ENCODE results near the gene CST6. TPM values are rescaled to one million over a fixed set of nuclear protein-coding genes. Genes with fewer than 3 reads are reported as not detected.
"Not testable (repeated sequence)": the region's sequence is repeated elsewhere in the genome, so short reads cannot be mapped to it uniquely, and the experiment has no call there.

CST6 gene
- total RNA-seq, 1 experiment from 2014 or later, result not detected

DNA sequence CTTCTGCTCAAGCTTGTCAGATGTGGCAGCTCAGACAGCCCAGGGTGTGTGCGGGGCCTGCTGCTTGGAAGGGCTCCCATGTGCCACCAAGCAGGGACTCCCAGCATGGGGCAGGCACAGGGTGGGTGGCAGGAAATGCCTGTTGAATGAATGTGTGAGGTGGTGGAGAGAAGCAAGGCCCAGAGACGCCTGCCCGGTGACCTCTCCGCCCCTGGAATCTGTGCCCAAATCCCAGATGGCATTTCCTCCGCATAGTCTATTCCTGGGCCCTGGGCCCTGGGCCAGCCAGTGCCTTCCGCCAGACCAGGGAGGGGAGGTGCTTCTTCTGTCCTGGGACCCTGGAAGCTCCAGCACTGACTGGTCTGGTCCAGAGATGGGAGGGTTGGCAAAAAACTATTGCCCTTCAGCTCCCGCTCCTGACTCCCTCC is 3.7 kb downstream of the CST6 start:
- DNase-seq (ENCODE audit: low spot score), result peak; percentile 96

DNA sequence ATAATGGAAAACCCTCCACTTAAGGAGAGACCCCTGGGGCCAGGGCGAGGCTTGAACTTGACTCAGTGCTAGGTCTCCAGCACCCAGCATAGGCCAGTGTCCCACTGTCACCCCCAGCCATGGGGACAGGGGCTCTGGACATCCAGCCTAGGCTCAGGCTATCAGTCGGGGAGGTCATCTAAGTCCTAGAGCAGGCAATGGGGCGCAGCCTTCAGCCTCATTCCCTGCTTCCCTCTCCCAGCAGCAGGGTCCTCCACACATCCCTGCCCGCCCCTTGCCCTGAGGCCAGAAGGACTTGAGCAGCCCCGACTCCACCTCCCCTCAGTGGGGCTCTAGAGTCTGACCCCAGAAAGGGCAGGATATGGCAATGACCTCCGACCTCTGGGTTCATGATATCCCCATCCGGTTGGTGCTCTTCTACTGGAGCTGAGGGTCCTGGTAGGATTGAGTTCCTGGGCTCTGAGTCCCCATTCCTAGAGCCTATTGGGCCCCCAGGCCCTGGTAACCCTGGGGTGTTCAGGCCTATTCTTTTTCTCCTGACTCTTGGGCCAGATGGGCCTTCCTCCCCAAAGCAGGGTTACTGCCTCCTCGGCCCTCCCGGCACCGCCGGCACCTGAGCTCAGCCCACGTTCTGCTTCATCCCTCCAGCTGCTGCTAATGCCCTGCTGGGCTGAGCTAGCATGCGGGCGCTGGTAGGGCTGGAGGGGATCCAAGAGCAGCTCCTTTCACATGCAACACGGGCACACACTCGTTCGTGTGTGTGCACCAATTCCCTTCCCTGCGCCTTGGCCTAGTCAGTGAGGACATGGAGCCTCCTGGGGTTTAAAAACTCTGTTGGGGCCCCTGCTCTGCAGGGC is 4.4 kb downstream of the CST6 start:
- no peak for DNase-seq (ENCODE audit: low spot score)

DNA sequence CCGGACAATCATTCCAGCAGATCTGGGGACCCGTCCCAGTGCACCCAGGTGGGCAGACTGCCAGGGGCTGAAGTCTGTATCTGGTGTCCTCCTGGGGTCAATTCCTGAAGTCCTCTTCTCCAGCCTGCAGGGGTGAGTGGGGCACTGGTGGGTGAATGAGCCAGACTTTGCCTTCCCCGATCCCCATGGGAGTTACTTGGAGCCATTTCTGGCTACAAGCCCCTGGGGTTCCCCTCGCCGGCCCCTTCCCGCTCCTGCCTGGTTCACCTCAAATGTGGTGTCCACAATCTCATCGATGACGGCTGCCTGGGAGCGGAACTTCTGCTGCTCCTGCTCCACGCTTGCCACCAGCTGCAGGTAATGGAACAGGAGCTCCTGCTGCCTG is 5.0 kb downstream of the CST6 start:
- no peak for DNase-seq (ENCODE audit: low spot score)

DNA sequence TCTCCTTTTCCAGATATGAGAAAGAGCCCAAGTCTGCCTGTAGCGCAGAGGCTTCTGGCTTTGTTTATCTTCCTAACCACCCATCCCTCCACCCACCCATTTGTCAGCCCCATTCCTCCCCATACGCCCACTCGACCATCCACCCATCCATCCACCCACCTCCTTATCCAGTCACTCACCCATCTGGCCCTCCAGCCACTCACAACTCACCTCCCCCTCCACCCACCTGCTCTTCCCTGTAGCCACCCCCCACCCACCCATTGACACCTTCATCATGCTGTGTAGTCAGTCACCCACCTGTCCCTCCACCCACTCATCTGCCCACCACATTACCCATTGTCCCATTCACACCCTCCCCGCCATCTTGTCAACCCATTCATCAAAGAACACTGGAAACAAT is 5.5 kb downstream of the CST6 start:
- no peak for DNase-seq (ENCODE audit: low spot score)

DNA sequence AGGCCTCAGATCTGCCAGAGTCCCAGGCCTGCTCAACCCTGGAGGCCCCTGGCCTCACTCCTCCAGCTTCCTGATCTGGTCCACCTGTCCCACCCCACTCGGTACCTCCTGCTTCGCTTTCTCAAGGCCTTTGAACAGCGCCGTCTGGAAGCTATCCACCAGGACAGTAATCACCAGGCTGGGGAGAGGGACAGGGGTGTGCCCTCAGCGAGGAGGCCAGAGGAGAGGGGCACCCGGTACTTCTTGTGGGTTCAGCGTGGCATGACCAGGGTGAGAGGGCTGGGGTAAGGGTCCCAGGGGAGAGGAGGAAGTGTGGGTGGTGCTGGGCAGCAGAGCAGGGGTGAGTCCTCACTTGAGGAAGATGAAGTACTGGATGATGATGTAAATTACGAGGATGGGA is 8.4 kb downstream of the CST6 start:
- no peak for DNase-seq (ENCODE audit: low spot score)

DNA sequence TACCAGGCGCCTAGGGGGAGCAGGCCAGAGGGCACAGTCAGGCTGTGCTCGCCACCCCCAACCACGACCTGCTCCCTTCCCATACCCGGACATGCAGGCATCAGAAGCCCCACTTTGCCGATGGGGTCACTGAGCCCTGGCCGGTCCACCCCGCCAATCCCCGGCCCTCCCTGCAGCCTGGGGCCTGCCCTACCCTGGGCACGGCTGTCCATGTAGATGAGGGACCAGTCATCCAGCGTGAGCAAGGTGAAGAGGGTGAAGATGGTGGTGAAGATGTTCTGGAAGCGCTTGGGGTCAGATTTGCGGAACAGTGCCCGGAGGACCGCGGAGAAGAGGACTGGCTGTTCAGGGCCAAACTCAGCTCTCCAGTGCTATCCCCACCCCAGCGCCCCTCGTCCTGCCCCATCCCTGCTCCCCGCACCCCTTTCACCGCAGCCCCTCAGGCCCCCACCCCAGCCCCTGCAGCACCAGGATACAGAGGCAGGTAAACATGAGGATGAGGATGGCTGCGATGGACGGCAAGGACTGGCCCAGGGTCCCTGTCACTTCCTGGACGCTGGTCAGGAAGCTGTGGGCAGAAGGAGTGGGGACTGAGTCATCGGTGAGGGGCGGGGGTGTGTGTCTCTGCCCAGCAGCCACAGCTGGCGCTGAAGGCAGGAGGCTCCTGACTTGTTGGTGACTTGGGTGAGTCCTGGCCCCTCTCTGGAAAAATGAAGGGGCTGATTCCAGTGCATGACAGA is 9.0 kb downstream of the CST6 start:
- peak; percentile 93 for DNase-seq (ENCODE audit: low spot score)

DNA sequence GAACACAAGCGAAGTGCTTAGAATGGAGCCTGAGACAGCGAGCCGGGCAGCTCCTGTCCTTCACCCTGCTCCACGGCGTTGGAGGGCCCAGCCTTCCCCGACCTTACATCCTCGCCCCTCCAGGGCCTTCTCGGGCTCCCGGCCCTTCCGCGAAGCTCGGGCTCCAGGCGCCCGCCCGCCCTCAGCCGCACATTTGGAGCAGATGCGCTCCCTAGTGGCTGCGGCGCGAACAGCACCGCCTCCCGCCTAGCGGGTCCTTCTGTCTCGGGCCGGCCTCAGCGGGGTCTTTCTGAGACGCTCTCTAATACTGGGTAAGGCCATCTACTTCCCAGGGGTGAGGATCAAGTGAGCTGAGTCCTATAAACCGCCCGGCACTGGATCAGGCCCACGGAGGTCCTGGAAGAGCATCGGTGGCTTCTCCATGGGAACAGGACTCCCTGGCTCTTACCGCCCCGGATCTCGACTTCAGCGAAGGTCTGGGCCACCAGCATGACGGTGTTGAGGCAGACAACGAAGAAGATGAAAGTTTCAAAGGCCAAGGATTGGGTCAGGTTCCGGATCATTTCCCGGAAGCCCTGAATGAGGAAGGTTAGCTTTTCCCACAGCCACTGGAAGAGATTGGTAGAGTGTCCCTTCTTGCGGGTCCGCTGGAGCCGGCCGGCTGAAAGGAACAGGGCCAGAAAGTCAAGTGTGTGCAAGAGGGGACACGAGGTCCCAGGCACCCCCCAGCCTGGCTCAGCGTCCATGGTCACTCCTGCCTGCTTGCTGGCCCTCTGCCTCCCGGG is 10.8 kb downstream of the CST6 start:
- DNase-seq (ENCODE audit: low spot score), result no peak

DNA sequence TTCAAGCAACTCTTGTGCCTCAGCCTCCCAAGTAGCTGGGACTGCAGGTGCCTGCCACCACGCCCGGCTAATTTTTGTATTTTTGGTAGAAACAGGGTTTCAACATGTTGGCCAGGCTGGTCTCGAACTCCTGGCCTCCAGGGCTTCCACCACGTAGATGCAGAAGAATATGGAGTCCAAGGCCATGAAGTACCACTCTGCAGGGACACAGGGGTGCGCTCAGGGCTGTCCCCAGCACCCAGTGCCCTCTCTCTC is 11.3 kb downstream of the CST6 start:
- not testable (repeated sequence) for DNase-seq (ENCODE audit: low spot score)

DNA sequence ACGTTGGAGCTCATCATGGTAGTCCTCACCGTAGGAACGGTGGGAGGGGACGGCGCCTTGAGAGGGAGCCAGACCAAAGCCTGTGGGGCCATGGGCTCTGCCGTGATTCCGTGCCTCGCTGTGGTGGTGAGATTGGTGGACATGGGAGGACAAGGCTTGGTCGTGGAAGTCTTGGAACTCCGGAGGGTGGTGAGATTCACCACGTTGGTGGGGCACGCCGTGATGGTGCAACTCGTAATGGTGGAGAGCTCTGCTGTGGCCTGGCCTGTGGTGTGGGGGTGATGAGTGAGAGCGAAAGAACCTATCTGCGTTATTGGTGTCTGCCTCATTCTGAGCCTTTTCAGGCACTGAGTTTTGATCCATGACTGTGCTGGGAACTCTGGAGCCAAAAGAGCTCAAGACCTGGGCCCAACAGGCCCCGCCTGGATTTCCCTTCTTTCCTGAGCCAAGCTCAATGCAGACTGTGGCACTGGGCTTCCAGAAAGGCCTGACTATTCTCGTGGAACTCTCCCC is 14.3 kb downstream of the CST6 start, which contains the start of gene CATSPER1:
TSS of gene CATSPER1 (minus strand) at position 463 of the 513 bp plus-strand sequence. CDS start at position 363, 100 bp downstream.
- no peak for DNase-seq (ENCODE audit: low spot score)

DNA sequence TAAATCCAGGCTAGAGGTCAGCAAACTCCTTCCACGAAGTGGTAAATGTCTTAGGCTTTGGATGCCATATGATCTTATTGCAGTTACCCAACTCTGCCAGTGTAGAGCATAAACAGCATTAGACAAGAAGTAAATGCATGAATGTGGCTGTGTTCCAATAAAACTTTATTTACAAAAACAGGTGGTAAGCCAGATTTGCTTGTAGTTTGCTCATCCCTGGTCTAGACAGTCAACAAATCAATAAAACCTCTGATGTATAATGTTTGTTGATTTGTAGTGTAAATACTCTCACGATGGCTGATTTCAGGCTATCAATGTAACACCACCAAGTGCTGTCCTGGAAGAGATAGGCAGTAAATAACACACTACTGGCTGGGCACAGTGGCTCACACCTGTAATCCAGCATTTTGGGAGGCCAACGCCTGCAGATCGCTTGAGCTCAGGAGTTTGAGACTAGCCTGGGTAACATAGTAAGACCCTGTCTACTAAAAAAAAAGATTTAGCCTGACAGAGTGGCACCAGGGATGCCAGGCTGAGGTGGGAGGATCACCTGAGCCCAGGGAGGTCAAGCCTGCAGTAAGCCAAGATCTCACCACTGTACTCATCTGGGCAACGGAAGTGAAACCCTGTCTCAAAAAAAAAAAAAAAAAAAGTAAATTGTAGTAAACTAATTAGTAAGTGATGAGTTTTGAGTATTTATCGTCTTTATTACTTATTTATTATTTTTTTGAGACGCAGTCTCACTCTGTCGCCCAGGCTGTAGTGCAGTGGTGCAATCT is 21.3 kb downstream of the CST6 start:
- no peak for DNase-seq (ENCODE audit: low spot score)

DNA sequence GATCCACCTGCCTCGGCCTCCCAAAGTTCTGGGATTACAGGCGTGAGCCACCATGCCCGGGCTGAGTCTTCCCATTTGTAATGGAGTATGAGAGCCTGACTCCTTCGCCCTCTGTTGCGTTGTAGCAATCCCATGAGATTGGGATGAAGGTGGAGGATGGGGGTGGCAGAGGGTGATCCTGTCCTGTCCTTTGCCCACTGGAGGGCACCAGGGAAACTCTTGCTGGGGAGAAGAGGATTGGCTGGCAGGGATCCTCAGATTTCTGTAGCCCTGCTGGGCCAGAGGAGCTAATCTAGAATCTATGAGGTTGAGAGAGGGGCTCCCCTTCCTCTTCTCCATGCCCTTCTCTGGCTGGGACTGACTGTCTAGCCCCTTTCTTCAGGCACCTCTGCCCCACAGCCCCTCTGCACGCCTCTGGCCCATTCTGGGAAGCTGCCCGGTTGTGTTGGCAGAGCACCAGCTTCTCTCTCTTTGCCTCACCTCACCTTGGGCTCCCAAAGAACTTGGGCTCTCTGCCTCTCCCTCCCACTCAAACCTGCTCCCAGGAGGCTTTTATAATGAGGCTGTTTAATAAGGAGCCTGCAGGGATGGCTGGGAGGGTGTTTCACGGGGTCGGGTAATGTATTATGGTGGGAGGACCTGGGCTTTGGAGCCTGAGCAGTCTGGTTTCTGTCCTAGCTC is 24.0 kb downstream of the CST6 start:
- DNase-seq (ENCODE audit: low spot score), result no peak

DNA sequence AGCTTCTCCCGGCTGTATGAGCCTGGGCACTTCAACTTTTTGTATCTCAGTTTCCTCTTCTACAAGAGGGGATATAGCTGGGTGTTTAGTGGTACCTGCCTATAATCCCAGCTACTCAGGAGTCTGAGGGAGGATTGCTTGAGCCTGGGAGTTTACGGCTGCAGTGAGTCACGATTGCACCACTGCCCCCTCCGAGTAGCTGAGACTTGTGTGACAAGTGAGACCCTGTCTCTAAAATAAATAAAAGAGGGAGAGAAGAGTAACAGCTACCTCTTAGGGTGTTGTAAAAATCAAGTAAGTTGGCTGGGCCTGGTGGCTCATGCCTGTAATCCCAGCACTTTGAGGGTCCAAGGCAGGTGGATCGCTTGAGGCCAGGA is 24.5 kb downstream of the CST6 start:
- DNase-seq (ENCODE audit: low spot score), result no peak

DNA sequence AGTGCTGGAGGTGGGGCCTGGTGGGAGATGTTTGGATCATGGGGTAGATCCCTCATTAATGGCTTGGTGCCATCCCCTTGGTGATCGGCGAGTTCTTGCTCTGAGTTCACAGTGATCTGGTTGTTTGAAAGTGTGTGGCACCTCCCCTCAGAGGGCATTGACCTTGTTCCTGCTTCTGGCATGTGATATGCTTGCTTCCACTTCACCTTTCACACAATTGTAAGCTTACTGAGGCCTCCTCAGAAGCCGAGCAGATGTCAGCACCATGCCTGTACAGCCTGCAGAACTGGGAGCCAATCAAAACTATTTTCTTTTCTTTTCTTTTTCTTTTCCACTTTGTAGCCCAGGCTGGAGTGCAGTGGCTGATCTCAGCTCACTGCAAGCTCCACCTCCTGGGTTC is 25.5 kb downstream of the CST6 start:
- no peak for DNase-seq (ENCODE audit: low spot score)

DNA sequence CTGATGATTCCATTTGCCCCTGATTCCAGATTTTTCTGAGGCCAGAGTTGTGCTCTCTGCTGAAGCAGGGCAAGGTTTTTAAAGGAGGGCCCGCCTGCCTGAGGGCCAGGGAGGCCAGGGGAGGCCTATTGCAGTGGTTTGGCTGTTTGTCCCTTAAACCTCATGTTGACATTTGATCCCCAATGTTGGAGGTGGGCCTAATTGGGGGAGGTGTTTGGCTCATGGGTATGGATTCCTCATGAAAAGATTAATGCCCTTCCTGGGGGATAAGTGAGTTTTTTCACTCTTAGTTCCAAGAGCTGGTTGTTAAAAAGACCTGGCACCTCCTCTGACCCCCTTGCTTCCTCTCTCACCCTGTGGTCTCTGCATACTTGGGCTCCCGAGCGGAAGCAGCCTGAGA is 28.0 kb downstream of the CST6 start:
- no peak for DNase-seq (ENCODE audit: low spot score)

DNA sequence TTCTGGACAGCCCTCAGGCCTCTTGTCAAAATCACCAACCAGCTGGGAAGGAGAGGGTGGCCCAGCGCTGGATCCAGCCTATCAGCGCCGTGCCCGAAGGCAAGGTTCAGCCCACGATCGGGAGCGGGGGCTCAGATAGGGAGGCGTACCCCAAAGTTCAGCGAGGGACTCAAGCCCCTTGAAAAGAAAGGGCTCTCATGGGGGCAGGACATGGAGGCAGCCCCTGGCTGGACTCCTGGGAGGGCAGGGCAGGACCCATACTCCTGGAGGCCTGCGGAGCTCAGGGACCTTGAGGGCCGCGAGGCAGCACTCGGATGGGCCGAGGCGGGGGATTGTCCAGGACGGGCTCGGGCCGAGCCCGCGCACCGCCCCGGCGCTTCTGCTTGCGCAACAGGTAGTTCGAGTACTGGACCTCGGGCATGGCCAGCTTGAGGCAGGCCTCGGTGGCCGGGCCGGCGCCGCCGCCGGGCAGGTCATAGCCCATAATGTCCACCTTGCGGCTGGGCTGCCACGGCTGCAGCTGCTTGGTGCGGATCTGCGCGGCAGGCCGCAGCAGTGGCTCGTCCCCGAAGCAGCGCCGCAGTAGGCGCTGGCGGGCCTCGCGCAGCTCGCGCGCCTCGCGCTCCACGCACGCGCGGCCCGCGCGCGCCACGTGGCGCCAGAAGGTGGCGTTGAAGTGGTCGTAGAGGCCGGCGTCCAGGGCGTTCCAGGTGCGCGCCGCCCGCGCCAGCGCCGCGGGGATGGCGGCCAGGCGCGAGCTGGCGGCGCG is 30.6 kb downstream of the CST6 start:
- DNase-seq (ENCODE audit: low spot score), result no peak

DNA sequence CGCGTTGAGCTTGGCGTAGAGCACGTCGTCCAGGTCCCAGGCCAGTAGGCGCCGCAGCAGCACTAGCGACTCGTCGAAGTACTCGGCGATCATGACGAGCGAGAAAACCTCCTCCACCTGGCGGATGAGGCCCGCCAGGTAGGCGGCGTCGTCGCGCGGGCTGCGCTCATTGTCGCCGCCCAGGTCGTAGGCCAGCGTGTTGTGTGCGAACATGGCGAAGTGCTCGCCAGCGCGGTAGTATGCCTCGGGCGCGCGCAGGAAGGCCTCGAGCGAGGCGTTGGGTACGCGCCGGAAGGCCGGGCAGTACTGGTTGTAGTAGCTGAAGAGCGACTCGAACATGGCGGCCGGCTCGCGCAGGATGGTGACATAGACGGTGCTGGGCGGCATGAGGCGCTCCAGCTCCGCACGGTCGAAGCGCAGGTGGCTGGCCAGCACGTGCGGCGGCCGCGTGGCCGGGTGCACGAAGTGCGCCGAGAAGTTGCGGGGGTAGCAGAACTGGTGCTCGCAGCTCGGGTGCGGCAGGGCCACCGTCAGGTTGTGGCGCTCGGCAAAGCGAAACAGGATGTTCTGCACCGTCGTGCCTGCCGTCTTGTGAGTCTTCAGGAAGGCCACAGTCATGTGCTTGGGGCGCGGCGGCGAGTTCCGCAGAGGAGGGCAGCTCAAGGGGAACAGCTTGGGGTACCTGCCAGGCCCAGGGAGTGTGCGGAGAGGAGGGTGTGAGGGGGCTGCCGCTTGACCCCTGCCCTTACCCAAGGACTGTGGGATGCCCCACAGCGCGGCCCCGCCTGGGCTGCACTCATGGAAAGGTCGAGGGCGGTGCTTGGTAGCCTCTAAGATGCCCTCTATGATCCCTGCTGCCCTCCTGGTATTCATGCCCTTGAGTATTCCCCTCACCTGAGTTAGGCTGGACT is 31.4 kb downstream of the CST6 start:
- no peak for DNase-seq (ENCODE audit: low spot score)

DNA sequence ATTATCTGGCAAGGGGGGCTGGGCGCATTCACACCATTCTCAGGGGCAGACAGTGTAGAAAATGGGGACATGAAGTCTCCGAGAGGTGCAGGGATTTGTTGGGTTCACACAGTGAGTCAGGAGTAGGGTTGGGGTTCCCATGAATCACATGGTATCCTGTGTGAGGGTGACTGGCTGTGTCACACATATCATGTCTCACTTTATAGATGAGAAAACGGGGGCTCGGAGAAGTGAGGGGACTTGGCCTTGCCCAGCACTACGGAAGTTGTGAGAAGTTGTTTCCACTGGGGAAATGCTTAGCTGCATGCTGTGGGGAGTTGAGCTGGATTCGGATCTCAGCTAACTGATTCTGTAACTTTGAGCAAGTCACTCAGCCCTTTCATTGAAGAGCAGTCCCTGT is 32.9 kb downstream of the CST6 start:
- no peak for DNase-seq (ENCODE audit: low spot score)

DNA sequence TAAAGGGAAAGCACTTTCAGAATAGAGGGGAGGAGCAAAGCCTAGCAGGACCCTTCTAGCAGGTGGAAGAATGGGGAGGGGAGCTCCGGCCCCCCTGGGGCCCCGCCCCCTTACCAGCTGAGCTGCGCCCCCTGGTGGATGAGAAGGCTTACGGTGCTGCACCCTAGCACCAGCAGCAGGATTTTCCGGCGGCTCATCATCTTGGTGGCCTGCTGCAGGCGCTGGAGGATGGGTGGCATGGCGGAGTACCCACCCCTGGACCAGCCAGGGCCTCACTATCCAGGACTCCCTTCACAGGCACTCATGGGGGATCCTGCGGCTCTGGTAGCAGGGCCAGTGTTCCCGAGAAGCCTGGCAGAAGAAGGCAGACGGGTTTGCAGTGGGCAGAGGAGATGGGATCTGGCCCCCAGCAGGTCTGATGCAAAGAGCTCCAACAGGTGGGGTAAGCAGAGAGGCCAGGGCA is 33.4 kb downstream of the CST6 start:
- peak; percentile 54 for DNase-seq (ENCODE audit: low spot score)

DNA sequence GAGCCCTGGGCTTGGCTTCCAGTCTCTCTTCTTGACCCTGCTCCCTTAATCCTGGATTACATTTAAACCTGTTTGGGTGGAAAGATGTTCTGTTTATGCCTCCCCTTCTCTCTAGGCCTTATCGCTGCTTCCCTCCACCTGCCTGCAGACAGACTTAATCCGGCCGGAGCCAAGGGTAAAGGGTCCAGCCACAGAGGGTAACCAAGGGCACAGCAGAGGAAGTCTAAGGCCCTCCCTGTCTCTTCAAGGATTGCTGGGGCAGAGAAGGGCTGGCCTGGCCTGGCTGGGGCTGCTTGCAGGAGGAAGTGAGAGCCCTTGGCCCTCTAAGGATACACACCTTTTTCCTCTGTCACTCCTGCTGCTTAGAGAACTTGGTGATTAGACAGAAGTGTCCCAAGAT is 35.1 kb downstream of the CST6 start:
- no peak for DNase-seq (ENCODE audit: low spot score)

All from A172 (cell line).